GM19395 (cell line): ENCODE results near the gene PKDREJ.
A peak's percentile ranks its signal among the peaks of the same experiment; 100 is the strongest.
"Not testable (repeated sequence)": the region's sequence is repeated elsewhere in the genome, so short reads cannot be mapped to it uniquely, and the experiment has no call there.

ENCODE experiments used
- ATAC-seq: cut with Tn5 transposase; IDR thresholded peaks from one replicate; pipeline ENCODE4 v1.9.1; 2021; ENCODE audit warnings: mild to moderate bottlenecking, moderate library complexity; ENCODE audit not compliant: unreplicated experiment

Gene PKDREJ

GRCh38 chr22:46263216-46263590 is at the start of gene PKDREJ:
TSS of gene PKDREJ (minus strand) at chr22:46263343. CDS start at chr22:46263322, 21 bp downstream.
- no peak for ATAC-seq

GRCh38 chr22:46312848-46313247 is 49.7 kb upstream of the PKDREJ start:
- ATAC-seq = not testable (repeated sequence)

- no peak for ATAC-seq
These were observed 48.9 kb upstream of the PKDREJ start for GRCh38 chr22:46312056-46312455.

GRCh38 chr22:46309526-46310085 is 46.5 kb upstream of the PKDREJ start:
- ATAC-seq = no peak

GRCh38 chr22:46308283-46308988 is 45.3 kb upstream of the PKDREJ start:
- no peak for ATAC-seq

GRCh38 chr22:46303347-46303965 is 40.3 kb upstream of the PKDREJ start:
- ATAC-seq = no peak

- ATAC-seq = no peak
These were observed 37.3 kb upstream of the PKDREJ start for GRCh38 chr22:46300491-46300890.

GRCh38 chr22:46299101-46299500 is 36.0 kb upstream of the PKDREJ start:
- no peak for ATAC-seq

- peak; percentile 8 for ATAC-seq
These were observed 34.1 kb upstream of the PKDREJ start for GRCh38 chr22:46297151-46297812.

- ATAC-seq = peak; percentile 93
These were observed 33.4 kb upstream of the PKDREJ start, which contains the start of gene GTSE1 for GRCh38 chr22:46296257-46297150. TSS of gene GTSE1 (plus strand) at chr22:46296870. CDS start at chr22:46297401, 531 bp downstream.

- no peak for ATAC-seq
These were observed 32.3 kb upstream of the PKDREJ start for GRCh38 chr22:46295277-46295971.

- ATAC-seq = no peak
These were observed 31.6 kb upstream of the PKDREJ start for GRCh38 chr22:46294784-46295183.

- no peak for ATAC-seq
These were observed 30.6 kb upstream of the PKDREJ start for GRCh38 chr22:46293577-46294260.

- no peak for ATAC-seq
These were observed 29.6 kb upstream of the PKDREJ start for GRCh38 chr22:46292732-46293131.

- ATAC-seq = no peak
These were observed 29.0 kb upstream of the PKDREJ start for GRCh38 chr22:46292173-46292572.

GRCh38 chr22:46290843-46291785 is 28.0 kb upstream of the PKDREJ start:
- no peak for ATAC-seq

GRCh38 chr22:46290121-46290842 is 27.1 kb upstream of the PKDREJ start:
- no peak for ATAC-seq
